GM18517 (cell line): ENCODE data around the gene RAB1B.

ENCODE experiments used
- ATAC-seq: cut with Tn5 transposase; IDR thresholded peaks from one replicate; pipeline ENCODE4 v1.9.1; 2021; ENCODE audit warnings: mild to moderate bottlenecking, moderate library complexity; ENCODE audit not compliant: unreplicated experiment

The RAB1B gene

DNA sequence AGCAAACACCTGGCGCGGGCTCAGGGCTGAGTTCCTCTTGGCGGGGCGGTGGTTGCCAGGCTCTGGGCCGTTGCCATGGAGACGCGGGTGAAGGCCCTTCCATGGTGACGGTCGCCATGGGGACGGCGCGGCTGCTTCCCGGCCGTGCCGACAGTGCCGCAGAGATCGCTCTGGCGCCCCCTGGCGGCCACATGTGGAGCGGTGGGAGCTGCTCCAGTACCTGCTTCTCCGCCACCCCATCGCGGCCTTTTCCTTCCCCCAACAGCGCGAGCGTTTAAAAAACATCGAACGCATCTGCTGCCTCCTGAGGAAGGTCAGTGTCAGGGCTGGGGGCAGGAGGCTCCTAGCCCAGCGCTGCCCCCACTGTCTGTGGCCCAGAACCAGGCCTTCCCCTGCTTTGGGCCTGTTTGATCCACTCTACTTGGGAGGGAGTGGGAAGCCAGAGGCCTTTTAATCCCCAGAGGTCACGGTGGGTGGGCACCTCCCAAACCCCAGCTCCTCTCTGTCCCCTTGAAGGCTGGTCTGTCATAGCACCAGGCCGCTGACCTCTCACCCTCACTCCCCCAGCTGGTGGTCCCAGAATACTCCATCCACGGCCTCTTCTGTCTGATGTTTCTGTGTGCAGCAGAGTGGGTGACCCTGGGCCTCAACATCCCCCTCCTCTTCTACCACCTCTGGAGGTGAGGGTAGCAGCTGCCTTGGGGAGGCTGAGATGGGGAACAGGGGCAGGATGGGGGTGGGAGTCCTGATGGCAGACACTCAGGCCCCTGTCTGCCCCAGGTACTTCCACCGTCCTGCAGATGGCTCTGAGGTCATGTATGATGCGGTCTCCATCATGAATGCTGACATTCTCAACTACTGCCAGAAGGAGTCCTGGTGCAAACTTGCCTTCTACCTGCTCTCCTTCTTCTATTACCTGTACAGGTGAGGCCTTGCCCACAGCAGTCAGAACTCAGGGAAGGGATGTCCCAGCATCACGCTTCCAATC lies 14.3 kb downstream of the RAB1B start:
- peak; percentile 47 for ATAC-seq

DNA sequence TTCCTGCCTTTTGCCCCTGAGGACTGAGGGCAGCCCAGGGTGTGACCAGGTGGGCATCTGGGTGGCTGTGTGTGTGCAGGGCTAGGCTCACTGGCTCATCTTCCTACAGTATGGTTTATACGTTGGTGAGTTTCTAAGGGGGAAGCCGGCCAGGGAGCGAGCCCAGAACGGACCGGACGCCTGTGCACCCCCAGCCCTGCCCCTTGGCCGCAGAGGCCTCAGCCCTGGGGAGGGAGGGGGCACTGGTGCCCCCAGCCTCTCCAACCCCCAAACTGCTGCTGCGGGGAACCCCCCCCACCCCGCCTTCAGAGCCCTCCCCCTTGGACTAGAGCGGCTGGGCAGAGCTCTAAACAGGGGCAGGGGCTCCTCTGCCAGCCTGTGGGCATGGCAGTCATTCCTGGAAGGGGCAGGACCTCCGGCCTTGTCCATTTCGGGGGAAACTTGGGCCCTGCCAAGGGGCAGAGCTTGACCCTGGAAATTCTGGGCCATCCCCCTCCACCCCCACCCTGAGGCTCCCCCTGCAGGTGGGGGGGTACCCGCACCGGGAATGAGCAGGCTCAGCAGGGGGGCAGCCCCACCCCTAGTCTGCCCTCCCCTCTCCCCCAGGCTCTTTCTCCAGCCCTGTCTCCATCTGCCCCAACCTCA lies 15.1 kb downstream of the RAB1B start:
- ATAC-seq: no peak

DNA sequence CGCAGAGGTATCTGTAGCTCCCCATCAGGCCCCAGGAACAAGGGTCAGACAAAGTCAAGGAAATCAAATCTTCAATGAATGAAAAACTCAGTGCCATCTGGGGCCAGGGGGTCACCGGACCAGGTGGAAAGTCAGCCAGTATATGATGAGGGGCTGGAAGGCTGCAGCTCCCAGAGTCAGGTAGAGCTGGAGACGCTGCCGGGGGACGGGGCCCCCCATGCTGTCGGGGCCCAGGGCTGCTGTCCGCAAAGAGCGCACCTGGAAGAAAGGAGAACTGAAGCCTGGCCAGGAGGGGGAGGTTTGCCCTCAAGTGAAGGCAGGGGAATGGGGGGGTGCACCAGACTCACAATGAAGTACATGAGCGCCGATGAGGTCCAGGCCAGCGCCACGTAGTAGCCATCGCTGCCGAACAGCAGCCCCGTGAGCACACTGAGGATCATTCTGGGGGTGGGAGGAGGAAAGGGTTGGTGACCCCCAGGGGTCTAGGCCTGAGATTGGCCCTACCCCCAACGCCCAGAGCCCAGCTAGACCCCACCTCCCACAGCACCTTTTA lies 16.2 kb downstream of the RAB1B start:
- no peak for ATAC-seq

DNA sequence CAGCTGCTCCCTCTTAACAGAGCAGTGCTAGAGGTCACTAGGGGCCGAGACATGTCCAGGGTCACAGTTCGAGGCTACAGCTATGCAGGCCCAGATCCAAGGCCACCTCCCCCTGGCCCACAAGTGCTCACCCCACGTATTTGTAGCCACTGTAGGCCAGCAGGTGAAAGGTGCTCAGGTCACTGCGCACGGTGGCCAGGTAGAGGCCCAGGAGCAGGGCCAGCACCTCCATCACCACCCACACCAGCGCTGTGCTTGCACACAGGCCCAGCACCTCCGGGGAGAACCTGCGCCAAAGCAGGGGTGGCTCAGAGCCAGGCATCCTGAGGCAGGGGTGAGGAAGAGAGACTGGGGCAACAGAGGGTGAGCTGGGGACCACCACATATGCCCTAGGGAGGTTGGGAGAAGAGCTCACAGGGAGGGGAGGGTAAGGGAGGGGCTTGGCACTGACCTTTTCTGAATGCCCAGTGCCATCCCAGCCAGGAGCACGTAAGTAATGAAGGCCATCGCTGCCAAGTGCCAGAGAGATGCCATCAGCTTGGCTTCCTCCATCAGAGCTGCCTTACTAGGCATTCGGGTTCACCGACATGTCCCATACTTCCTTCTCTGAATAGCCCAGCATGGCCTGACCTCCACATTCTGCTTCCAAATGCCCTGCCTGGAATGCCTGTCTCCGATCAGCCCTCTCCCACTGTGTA lies 17.0 kb downstream of the RAB1B start:
- no peak for ATAC-seq

DNA sequence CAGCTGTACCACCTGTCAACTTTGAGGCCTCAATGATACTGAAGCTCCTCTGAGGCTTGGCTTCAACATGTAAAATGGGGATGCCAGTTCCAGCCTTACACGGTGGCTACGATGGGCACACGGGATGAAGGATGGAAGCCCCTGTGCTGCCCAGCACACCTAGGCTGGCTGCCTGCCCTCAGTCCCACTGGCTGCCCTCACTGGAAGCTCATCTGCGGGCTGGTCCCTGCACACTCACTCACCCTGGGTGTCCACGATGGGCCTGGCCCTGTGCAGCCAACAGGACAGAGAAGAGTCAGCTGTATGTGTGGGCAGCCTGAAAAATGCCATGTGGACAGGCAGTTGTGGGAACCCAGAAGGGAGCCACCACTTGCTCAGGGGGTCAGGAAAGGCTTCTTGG lies 18.3 kb downstream of the RAB1B start:
- no peak for ATAC-seq

GRCh38 chr11:66287211-66287888 lies 18.9 kb downstream of the RAB1B start:
- ATAC-seq: no peak

GRCh38 chr11:66287889-66288670 lies 19.6 kb downstream of the RAB1B start:
- ATAC-seq: no peak

- ATAC-seq: peak; percentile 89
Observed at GRCh38 chr11:66288671-66289547, 20.5 kb downstream of the RAB1B start, which contains the start of gene YIF1A. Gene YIF1A (minus strand): TSS chr11:66289143. CDS start chr11:66288985, 158 bp downstream.

GRCh38 chr11:66289548-66290329 lies 21.3 kb downstream of the RAB1B start:
- peak; percentile 34 for ATAC-seq

- ATAC-seq: no peak
Observed at GRCh38 chr11:66290330-66290621, 21.8 kb downstream of the RAB1B start.

GRCh38 chr11:66291303-66291705 lies 22.9 kb downstream of the RAB1B start:
- ATAC-seq: no peak

- ATAC-seq: no peak
Observed at GRCh38 chr11:66291706-66292542, 23.5 kb downstream of the RAB1B start, which contains the start of gene TMEM151A. Gene TMEM151A (plus strand): TSS chr11:66291894. CDS start chr11:66292014, 120 bp downstream.

DNA sequence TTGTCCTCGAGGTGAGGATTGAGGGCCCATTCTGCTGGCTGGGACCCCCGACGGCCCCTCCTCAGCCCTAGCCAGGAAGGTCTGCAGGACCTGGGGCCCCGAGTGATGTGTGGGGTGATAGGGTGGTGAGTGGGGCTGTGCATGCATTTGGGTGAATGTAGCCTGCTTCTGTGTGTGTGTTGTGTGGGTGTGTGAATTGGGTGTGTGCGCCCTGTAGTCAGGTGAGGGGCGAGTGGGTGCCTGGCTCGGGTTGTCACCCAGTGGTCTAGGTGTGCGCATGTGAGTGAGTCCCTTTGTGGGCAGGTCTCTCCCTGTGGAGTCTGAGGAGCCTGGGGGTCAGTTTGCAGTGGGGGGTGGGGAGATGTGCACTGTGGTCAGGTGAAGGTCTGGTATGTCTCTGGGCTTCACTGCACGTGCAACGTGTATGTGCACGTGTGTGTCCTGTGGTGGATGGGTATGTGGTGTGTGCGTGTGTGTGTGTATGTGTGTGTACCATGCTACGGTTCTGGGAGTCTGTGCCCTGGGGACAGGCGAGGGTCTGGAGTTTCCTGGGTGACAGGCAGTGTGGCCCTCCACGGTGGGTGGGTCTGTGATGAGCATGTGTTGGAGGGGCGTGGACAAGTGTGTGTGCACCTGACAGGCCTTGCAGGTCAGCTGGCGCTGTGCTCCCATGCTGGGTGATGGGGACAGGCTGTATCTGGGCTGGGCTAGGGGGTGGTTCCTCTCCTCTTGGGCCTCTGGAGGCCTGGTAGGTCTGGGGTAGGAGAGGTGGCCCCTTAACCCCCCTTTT lies 24.3 kb downstream of the RAB1B start:
- no peak for ATAC-seq

DNA sequence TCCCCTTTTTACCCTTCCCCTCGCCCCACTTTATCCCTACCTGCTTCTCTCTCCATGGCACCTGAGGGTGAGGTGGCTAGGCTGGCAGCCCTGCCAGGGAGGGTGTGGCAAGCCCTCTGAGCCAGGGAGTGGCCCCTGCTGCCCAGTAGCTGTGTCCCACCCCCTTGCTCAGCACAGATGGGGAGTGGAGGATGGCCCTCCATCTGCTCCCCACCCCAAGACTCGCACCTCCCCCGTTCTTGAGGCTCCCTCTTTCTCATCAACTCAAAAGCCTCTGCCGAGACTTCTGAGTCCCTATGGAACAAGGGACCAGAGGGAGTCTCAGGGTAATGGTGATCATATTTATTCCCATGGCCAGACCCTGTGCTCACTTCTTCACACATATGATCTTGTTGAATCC lies 24.9 kb downstream of the RAB1B start:
- ATAC-seq: no peak

GRCh38 chr11:66293777-66294625 lies 25.6 kb downstream of the RAB1B start:
- ATAC-seq: no peak
